Keratinocyte (primary cell): ENCODE measurements around the gene TMEM181. TPM values are rescaled to one million over a fixed set of nuclear protein-coding genes. Genes with fewer than 3 reads are reported as not detected.

Source experiments
- DNase-seq: peaks from one replicate; pipeline ENCODE4 v3.0.0-alpha.2; 2011; ENCODE audit warnings: low read depth, missing footprints, low spot score
- FAIRE-seq: peaks from 2 replicates; lab custom pipeline; 2011; peaks lifted over from hg19 to GRCh38; lab: Jason Lieb, UNC
- H2AFZ ChIP-seq: 2 replicates; pipeline ENCODE4 v1.6.0; 2012; ENCODE audit warnings: low read length, control low read depth, inconsistent platforms; ENCODE audit not compliant: control insufficient read depth
- H3K27ac ChIP-seq: 2 replicates; pipeline ENCODE4 v1.5.1; 2011; ENCODE audit warnings: low read length; ENCODE audit not compliant: control insufficient read depth, insufficient read depth
- H3K27me3 ChIP-seq: 3 replicates; pipeline ENCODE4 v1.6.0; 2011; ENCODE audit warnings: low read length; ENCODE audit not compliant: control insufficient read depth, insufficient read depth; ENCODE audit errors: extremely low read depth
- H3K36me3 ChIP-seq, 2 experiments: 2 replicates in 1 of 2; 3 replicates in 1 of 2; pipeline ENCODE4 v1.5.1; 2011; ENCODE audit warnings: low read length in 2 of 2, mild to moderate bottlenecking in 1 of 2; ENCODE audit not compliant: control insufficient read depth in 2 of 2, insufficient read depth in 2 of 2; ENCODE audit errors: extremely low read depth in 1 of 2
- H3K4me1 ChIP-seq: 3 replicates; pipeline ENCODE4 v1.5.1; 2011; ENCODE audit warnings: low read length; ENCODE audit not compliant: control insufficient read depth, insufficient read depth; ENCODE audit errors: extremely low read depth
- H3K4me2 ChIP-seq: 3 replicates; pipeline ENCODE4 v1.6.0; 2011; ENCODE audit warnings: low read depth, low read length; ENCODE audit not compliant: control insufficient read depth, insufficient read depth; ENCODE audit errors: extremely low read depth
- H3K4me3 ChIP-seq, 3 experiments: fragments of 200-600 bp in 1 of 3; sonication (generic) in 1 of 3; 2 replicates in 2 of 3; 3 replicates in 1 of 3; pipeline ENCODE4 v1.5.1; 2011 to 2016; ENCODE audit warnings: low read length in 3 of 3, mild to moderate bottlenecking in 3 of 3, control low read depth in 2 of 3, inconsistent platforms in 1 of 3, low read depth in 1 of 3, mixed read lengths in 1 of 3, mixed run types in 1 of 3, moderate library complexity in 1 of 3; ENCODE audit not compliant: control insufficient read depth in 2 of 3, insufficient read depth in 2 of 3; ENCODE audit errors: extremely low read depth in 1 of 3
- H3K79me2 ChIP-seq: 2 replicates; pipeline ENCODE4 v1.6.0; 2012; ENCODE audit warnings: low read length; ENCODE audit not compliant: control insufficient read depth, insufficient read depth
- H3K9ac ChIP-seq: 3 replicates; pipeline ENCODE4 v1.6.0; 2011; ENCODE audit warnings: low read length; ENCODE audit not compliant: control insufficient read depth, insufficient read depth; ENCODE audit errors: extremely low read depth
- H3K9me1 ChIP-seq: 3 replicates; pipeline ENCODE4 v1.6.0; 2011; ENCODE audit warnings: low read length; ENCODE audit not compliant: control insufficient read depth, insufficient read depth; ENCODE audit errors: extremely low read depth
- H3K9me3 ChIP-seq: 2 replicates; pipeline ENCODE4 v1.5.1; 2012; ENCODE audit warnings: low read depth, low read length; ENCODE audit not compliant: control insufficient read depth
- H4K20me1 ChIP-seq: 3 replicates; pipeline ENCODE4 v1.6.0; 2011; ENCODE audit warnings: low read length; ENCODE audit not compliant: control insufficient read depth, insufficient read depth; ENCODE audit errors: extremely low read depth
- EZH2 ChIP-seq: IDR thresholded peaks from one replicate; pipeline ENCODE4 v1.6.1; 2012; ENCODE audit warnings: inconsistent platforms, mild to moderate bottlenecking, low read length, moderate library complexity
- dilution Hi-C: fragments of 300-500 bp; cut with MboI; formaldehyde crosslinking; loops from one replicate; pipeline ENCODE4 v1.7.0; 2020; ENCODE audit warnings: low sequenced_read_pairs; ENCODE audit not compliant: extremely low pct_ligation_motif_present
- polyA plus RNA-seq, 5 experiments: library from polyadenylated mRNA; depleted of rRNA in 3 of 5; stranded (reverse) in 3 of 5; stranded (forward) in 1 of 5; unstranded in 1 of 5; fragments of >200 nt; gene quantifications; 1 replicate in 1 of 5; 2 replicates in 3 of 5; 3 replicates in 1 of 5; pipeline versions ENCODE4 v1.2.1 to v1.2.3, GENCODE V29; 2011 to 2012; ENCODE audit warnings: missing spikeins in 2 of 5, low read depth in 1 of 5, low replicate concordance in 1 of 5
- TF ChIP-seq, protein P1 (sequence below), 3 experiments: IDR thresholded peaks in 1 of 3; conservative IDR thresholded peaks in 1 of 3; optimal IDR thresholded peaks in 1 of 3; 2 replicates in 2 of 3; 3 replicates in 1 of 3; pipeline versions ENCODE3 to v1.5.1; 2011; ENCODE audit warnings: low read length in 3 of 3, mild to moderate bottlenecking in 3 of 3, moderate library complexity in 2 of 3, control low read depth in 1 of 3, inconsistent platforms in 1 of 3; ENCODE audit not compliant: insufficient read depth in 2 of 3; ENCODE audit errors: extremely low read depth in 1 of 3

Gene TMEM181
- polyA plus RNA-seq, 1 donor (not counting 4 experiments of a cell fraction or from before 2014, with no cell fraction given): 31.9 TPM

DNA sequence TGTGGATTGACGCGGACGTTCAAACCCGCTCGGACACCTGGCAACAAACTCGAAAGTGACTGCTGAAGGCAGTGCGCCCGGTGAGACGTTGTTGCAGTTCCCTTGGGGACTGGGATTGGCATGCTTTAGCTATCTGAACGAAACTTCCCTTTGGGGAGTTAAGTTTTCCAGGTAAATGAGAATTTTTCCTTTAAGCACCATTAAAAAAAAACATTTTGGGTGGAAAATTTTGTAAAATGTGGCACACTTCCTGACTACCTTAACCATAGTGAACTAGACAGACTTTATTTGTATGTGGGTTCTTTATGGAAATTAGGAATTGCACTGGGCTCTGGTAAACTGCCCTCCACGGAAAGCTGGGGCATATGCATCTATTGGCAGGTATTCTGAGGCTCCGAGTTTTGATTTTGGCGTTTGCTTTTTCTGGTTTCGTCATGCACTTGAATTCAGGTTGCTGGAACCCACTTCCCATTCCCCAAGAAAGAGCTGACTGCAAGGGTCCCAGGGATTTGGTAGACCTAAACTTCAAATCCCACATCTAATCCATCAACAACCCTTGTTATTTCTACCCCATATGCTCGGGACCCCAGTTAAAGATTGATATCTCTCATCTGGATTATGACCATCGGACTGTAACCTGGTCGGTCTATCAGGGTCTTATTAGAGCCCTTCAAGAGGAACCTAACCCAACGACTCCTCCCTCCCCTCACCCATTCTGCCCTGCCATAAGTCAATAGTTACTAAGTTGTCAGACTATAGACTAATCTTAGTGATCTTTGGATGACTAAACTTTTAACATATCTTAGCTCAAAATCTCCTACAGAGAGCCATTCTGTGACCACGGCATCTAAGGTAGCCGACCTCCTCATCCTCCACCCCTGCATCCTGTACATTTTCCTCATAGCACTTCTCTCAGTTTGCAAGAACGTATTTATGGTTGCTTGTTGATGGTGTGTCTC, 85.5 kb downstream of the TMEM181 start:
- Histone ChIP-seq H3K27me3 (no peaks in the 10 kb centered on the region), H3K4me1 (peaks cover 50% of the 10 kb centered on the region), H3K9ac (peak overlapping the region; percentile 96), H3K4me3 (peak overlapping the region; percentile 67 to 78 (median 77)), H2AFZ (peak overlapping the region; percentile 85), H3K4me2 (peak overlapping the region; percentile 81), H3K9me3 (no peaks in the 10 kb centered on the region), H3K9me1 (no peaks in the 10 kb centered on the region), H3K79me2 (peaks cover 34% of the 10 kb centered on the region), H3K27ac (peak overlapping the region; percentile 90), H3K36me3 (peaks cover 3 to 5% of the 10 kb centered on the region in 2 experiments), H4K20me1 (peaks cover 5% of the 10 kb centered on the region)
- FAIRE-seq (no peak), DNase-seq (no peak)
- dilution Hi-C loops: no loop called here
- TF ChIP-seq, protein P1, sequence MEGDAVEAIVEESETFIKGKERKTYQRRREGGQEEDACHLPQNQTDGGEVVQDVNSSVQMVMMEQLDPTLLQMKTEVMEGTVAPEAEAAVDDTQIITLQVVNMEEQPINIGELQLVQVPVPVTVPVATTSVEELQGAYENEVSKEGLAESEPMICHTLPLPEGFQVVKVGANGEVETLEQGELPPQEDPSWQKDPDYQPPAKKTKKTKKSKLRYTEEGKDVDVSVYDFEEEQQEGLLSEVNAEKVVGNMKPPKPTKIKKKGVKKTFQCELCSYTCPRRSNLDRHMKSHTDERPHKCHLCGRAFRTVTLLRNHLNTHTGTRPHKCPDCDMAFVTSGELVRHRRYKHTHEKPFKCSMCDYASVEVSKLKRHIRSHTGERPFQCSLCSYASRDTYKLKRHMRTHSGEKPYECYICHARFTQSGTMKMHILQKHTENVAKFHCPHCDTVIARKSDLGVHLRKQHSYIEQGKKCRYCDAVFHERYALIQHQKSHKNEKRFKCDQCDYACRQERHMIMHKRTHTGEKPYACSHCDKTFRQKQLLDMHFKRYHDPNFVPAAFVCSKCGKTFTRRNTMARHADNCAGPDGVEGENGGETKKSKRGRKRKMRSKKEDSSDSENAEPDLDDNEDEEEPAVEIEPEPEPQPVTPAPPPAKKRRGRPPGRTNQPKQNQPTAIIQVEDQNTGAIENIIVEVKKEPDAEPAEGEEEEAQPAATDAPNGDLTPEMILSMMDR (optimal IDR thresholded peaks at IDR 0.05 in 1 of 3, IDR thresholded peaks at IDR 0.05 in 1 of 3, conservative IDR thresholded peaks at IDR 0.05 in 1 of 3; ENCODE audit: extremely low read depth in 1 of 3, insufficient read depth in 2 of 3, low read length in 3 of 3): no peak
- TF ChIP-seq EZH2: no peak

DNA sequence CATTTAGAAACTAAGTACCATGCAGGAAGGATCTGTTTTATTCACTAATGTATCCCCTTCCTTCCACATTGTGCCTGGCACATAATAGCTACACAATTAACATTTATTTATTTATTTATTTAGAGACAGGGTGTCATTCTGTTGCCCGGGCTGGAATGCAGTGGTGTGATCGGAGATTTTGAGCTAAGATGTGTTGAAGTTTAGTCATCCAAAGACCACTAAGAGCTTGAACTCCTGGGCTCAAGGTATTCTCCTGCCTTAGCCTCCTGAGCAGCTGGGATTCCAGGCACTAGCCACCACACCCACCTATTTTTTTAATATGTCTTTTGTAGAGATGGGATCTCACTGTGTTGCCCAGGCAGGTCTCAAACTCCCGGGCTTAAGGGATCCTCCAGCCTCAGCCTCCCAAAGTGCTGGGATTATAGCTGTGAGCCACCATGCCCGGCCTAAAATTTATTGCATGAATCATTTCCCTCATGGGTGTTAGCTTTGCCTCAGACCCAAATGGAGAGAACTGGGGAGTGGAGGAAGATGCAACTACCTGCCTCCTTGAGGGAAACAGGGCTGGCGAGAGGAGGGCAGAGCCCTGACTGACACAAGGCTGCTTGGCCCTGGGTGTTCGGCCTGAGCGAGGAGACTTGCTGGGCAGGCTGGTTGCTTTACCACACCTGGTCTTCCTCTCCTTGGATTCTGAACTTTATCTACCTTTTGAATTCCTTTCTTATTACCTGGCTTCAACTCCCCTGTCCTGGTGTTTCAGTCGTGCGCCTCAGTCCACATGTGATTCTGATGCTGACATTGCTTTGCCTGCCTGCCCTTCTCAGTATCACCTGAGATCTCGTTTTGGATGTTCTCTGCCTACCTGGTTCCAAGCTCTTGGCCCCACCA, 86.4 kb downstream of the TMEM181 start:
- peaks cover 26% of the 10 kb centered on the region for H3K79me2 ChIP-seq
- H4K20me1 ChIP-seq: peaks cover 5% of the 10 kb centered on the region
- H3K4me1 ChIP-seq: peaks cover 50% of the 10 kb centered on the region
- TF ChIP-seq, protein P1 (optimal IDR thresholded peaks at IDR 0.05 in 1 of 3, IDR thresholded peaks at IDR 0.05 in 1 of 3, conservative IDR thresholded peaks at IDR 0.05 in 1 of 3; ENCODE audit: extremely low read depth in 1 of 3, insufficient read depth in 2 of 3, low read length in 3 of 3): no peak
- no peak for TF ChIP-seq EZH2
- H3K9ac ChIP-seq: peak overlapping the region; percentile 52
- no peaks in the 10 kb centered on the region for H3K36me3 ChIP-seq
- peak overlapping the region; percentile 43 for H2AFZ ChIP-seq
- peak; percentile 42 for DNase-seq
- dilution Hi-C loops: no loop called here
- H3K9me1 ChIP-seq: no peaks in the 10 kb centered on the region
- no peaks in the 10 kb centered on the region for H3K9me3 ChIP-seq
- no peaks in the 10 kb centered on the region for H3K27me3 ChIP-seq
- H3K4me3 ChIP-seq: no peak overlapping the region
- H3K27ac ChIP-seq: peak overlapping the region; percentile 90
- H3K4me2 ChIP-seq: peak overlapping the region; percentile 52
- FAIRE-seq: peak; percentile 92
